HUES64 (cell line): ENCODE measurements around the gene CIC.
"Not testable (repeated sequence)": the region's sequence is repeated elsewhere in the genome, so short reads cannot be mapped to it uniquely, and the experiment has no call there.

Experiments used
- H3K27ac ChIP-seq: 2 replicates; pipeline ENCODE4 v1.7.0; 2013; ENCODE audit warnings: low read depth, low read length, inconsistent platforms
- H3K27me3 ChIP-seq: 2 replicates; pipeline ENCODE4 v1.6.1; 2013; ENCODE audit warnings: mild to moderate bottlenecking, low read length; ENCODE audit not compliant: insufficient read depth
- H3K36me3 ChIP-seq: 2 replicates; pipeline ENCODE4 v1.6.1; 2013; ENCODE audit warnings: mild to moderate bottlenecking, low read length; ENCODE audit not compliant: insufficient read depth
- H3K4me1 ChIP-seq: 2 replicates; pipeline ENCODE4 v1.6.1; 2013; ENCODE audit warnings: mild to moderate bottlenecking, low read length, moderate library complexity; ENCODE audit not compliant: insufficient read depth
- H3K4me3 ChIP-seq: 2 replicates; pipeline ENCODE4 v1.5.1; 2013; ENCODE audit warnings: mild to moderate bottlenecking, low read length, moderate library complexity
- H3K9ac ChIP-seq: 2 replicates; pipeline ENCODE4 v1.6.1; 2013; ENCODE audit warnings: mild to moderate bottlenecking, low read depth, low read length
- H3K9me3 ChIP-seq: 2 replicates; pipeline ENCODE4 v1.6.1; 2013; ENCODE audit warnings: low read depth, low read length; ENCODE audit not compliant: insufficient read depth
- WGBS: fragments of 150-250, 120-280 bp; methylation state at CpG from one replicate; pipeline ENCODE4 v1.1.7; 2013; ENCODE audit warnings: missing lambda C conversion rate; 5-methylcytosine and 5-hydroxymethylcytosine counted together

CIC gene

DNA sequence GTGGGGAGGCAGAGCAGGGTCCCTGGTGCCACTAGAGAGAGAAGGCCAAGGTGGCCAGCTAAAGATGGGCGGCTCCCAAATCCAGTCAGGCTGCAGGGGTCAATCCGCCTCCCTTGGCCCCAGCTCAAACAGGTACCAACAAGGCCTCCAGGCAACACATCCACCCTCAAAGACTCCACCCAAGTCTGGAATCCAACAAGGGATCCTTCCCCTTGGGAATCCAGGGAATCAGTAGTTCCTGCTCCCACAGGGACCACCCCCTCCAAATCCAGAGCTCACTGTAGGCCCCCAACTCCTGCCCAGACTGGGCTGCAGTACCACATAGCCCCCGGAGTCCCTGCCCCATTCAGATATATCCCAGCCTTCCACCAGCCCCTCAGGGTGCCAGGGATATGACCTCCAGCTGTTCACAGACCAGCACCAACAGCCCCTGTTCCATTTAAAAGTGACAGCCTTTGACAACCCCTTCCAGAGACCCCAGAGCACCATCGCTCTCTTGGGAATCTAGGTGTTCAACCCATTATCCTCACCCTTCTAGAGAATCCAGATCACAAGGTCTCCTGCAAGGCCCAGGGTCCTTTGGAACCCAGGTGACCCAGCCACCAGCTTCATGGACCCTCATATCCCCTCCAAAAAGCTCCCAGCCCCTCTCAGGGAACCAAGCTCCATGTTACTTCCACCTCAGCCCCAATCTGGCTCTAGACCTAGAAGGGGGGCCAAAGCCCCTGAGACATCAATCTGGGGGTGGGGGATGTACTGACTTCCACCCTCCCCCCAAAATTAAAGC lies 17.3 kb upstream of the CIC start:
- Histone ChIP-seq H3K9ac (0 out of 2 replicates have a peak overlapping the region, but pooled peaks have one; percentile 20), H3K27ac (no peak overlapping the region)

DNA sequence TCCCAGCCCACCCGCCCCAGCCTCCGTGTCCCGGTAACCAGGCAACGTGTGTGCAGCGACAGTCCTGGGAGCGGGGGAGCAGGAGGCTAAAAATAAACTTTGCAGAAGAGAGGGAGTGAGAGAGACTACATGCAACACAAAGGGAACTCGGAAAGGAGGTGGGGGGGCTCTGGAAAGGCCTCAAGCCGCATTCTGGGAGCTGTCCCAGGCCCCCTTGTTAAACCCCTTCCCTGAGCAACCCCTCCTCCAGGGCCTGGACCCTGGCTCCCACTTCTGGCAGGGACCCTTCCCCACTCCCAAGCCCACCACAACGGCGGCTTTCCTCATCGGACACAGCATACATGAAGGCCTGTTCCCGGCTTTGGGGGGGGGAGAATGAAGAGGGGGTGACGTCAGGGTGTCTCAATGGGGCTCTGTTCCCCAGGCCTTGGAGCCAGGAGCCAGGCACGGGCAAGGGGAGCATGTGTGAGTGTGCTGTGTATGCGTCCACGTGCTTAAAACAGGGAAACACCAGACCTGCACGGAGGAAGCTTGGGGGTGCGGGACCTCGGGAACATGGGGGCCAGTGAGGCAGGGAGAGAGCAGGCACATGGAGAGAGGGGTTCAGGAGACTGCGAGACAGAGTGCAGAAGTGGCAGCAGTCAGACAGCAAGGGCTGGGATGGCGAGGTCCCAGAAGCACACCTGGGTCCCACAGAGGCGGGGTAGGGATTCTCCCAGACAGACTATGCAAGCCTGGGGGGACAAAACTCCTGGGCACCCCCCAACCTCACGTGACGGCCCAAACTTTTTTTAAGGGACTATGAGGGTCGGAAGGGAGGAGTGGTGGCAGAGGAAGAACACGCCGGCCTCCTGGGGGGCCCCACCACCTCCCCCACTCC lies 16.4 kb upstream of the CIC start:
- no peaks in the 10 kb centered on the region for H3K27me3 ChIP-seq
- H3K27ac ChIP-seq, result peak overlapping the region; percentile 98
- peaks cover 22% of the 10 kb centered on the region for H3K4me1 ChIP-seq
- peaks cover 12% of the 10 kb centered on the region for H3K36me3 ChIP-seq
- H3K4me3 ChIP-seq, result peak overlapping the region; percentile 90
- no peaks in the 10 kb centered on the region for H3K9me3 ChIP-seq
- WGBS, result 22% methylated on average over 24 of the region's 27 CpGs
- H3K9ac ChIP-seq, result peak overlapping the region; percentile 87

More for the DNA sequence above, 17.3 kb upstream of the CIC start:
- H3K4me3 ChIP-seq, result peak overlapping the region; percentile 90
- H3K27me3 ChIP-seq, result no peaks in the 10 kb centered on the region
- 85% methylated on average over 4 of the region's 4 CpGs for WGBS
- H3K9me3 ChIP-seq, result no peaks in the 10 kb centered on the region
- H3K4me1 ChIP-seq, result peaks cover 22% of the 10 kb centered on the region
- H3K36me3 ChIP-seq, result peaks cover 12% of the 10 kb centered on the region

DNA sequence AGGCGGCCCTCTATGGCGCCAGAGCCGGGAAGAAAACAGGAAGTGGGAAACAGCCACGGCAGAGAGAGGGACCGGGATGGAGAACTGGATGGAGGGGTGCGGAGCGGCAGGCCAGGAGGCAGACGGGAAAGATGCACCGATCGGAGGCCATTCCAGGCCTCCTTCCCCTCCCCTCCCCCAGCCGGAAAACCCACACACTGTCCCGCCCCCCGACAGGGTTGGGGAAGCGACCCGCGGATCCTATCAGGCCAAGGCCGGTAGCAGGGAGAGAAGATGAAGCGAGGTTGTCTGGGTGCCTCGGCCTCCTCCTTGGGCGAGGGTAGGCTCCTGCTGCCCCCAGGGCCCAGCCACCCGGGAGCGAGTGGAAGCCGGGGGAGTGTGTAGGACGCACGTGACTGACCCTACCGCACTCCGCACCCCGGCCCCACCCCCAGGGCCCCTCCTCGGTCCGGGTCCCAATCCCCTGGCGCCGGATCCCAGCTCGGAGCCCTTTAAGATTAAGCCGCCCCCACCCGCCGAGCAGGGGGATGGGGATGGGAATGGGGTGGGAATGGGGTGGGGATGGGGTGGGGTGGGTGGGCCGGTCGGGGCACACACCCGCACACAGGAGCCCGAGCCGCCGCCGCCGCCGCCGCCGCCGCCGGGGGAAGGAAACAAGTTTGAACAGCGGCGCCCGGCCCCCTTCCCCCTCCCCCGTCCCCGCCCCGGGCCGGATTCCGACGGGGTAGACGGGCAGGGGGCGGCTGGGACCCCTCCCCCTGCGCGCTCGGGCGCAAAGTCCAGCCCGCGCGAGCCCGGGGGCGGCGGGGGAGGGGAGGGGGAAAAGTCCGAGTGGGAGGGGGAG lies 15.6 kb upstream of the CIC start:
- H3K9me3 ChIP-seq, result no peaks in the 10 kb centered on the region
- peaks cover 12% of the 10 kb centered on the region for H3K36me3 ChIP-seq
- H3K4me1 ChIP-seq, result peaks cover 22% of the 10 kb centered on the region
- peak overlapping the region; percentile 99 for H3K27ac ChIP-seq
- peak overlapping the region; percentile 93 for H3K4me3 ChIP-seq
- H3K9ac ChIP-seq, result peak overlapping the region; percentile 90
- WGBS, result under 1% methylated on average over 29 of the region's 71 CpGs
- H3K27me3 ChIP-seq, result no peaks in the 10 kb centered on the region

DNA sequence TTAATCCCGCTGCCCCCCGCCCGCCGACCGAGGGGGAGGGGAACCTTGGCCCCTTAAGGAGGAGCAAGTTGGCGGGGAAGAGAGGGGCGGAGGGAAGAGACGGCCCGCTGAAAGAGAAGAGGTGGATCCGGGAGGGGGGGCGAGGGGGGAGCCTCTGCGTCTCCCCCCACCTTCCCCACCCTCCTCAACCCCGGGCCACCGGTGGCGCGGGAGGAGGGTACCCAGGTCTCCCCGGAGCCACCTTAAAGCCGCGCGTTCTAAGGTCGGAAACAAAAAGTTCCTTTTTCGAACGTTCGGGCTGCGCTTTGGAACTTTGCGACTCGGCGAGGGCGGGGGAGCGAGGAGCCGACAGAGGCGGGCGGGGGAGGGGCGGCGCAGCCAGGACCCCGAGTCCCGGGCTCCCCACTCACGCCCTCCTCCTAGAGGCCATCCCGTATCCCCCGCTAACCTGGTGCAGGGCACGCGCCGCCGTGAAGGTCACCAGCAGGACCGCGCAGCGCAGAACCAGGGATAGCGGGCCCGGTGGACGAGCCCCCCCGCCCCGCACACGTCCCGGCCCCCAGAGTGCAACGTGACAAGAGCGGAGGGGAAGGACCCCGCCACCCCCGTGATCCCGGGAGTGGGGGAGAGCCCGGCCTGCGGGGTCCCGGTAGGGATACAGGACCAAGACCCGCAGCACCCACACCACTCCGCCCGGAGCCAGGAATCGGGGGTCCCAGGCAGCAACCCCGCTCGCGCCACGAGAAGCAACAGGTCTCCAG lies 14.8 kb upstream of the CIC start:
- H3K27ac ChIP-seq, result peak overlapping the region; percentile 99
- peak overlapping the region; percentile 93 for H3K4me3 ChIP-seq
- H3K9me3 ChIP-seq, result no peaks in the 10 kb centered on the region
- H3K36me3 ChIP-seq, result peaks cover 11% of the 10 kb centered on the region
- H3K4me1 ChIP-seq, result peaks cover 22% of the 10 kb centered on the region
- under 1% methylated on average over 66 of the region's 70 CpGs for WGBS
- H3K9ac ChIP-seq, result peak overlapping the region; percentile 90
- H3K27me3 ChIP-seq, result no peaks in the 10 kb centered on the region

DNA sequence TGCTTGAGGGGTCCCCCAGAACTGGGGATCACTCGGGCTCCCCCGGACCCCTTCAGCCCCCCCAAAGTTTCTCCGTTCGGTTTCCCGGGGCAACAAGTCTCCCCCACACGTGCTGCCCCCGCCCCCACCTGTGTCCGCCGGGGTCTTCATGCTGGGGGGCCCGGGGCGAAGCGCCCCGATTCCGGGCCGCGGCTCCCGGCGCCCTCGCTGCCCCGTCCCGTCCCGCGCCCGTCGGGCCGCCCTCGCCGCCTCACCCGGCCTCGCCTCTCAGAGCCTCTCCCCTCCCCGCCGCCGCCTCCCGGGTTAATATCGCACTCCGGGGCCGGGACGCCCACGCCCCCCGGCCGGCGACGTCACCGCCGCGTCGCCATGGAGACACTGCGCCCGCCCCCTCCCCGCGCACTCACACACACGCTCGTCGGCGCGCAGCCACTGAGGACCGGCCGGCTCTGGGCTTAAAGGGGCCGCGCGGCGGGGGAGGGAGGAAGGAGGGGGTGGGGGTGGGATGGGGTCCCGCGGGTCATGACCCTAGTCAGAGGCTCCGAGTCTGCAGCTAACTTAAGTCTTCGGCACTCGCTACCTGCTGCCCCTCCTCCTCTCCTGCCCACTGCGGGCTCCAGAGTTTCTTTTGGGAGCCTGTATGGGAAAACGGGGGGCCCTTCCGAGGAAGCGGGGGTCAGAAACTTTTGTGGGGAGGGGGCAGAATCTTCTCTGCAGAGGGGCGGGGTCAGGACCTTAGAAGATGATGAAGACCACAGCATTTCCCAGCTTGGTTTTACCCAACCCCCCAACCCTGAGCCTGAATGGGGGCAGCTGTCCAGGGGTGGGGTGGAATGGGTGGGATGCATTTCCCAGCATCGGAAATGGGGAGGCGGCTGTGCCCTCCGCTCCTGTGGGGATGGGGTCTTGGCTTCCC lies 13.9 kb upstream of the CIC start, which contains the start of gene ERF:
ERF (minus strand) TSS at position 279 of the 916 bp plus-strand sequence; CDS start at position 150, 129 bp downstream.
- H3K27me3 ChIP-seq, result no peaks in the 10 kb centered on the region
- H3K9me3 ChIP-seq, result no peaks in the 10 kb centered on the region
- H3K4me1 ChIP-seq, result peaks cover 22% of the 10 kb centered on the region
- peak within 1 kb of the TSS; percentile 90 for H3K9ac ChIP-seq
- H3K27ac ChIP-seq, result peak within 1 kb of the TSS; percentile 99
- peak within 1 kb of the TSS; percentile 93 for H3K4me3 ChIP-seq
- under 1% methylated on average over 68 of the region's 75 CpGs for WGBS
- peaks cover 2% of the 10 kb centered on the region for H3K36me3 ChIP-seq

DNA sequence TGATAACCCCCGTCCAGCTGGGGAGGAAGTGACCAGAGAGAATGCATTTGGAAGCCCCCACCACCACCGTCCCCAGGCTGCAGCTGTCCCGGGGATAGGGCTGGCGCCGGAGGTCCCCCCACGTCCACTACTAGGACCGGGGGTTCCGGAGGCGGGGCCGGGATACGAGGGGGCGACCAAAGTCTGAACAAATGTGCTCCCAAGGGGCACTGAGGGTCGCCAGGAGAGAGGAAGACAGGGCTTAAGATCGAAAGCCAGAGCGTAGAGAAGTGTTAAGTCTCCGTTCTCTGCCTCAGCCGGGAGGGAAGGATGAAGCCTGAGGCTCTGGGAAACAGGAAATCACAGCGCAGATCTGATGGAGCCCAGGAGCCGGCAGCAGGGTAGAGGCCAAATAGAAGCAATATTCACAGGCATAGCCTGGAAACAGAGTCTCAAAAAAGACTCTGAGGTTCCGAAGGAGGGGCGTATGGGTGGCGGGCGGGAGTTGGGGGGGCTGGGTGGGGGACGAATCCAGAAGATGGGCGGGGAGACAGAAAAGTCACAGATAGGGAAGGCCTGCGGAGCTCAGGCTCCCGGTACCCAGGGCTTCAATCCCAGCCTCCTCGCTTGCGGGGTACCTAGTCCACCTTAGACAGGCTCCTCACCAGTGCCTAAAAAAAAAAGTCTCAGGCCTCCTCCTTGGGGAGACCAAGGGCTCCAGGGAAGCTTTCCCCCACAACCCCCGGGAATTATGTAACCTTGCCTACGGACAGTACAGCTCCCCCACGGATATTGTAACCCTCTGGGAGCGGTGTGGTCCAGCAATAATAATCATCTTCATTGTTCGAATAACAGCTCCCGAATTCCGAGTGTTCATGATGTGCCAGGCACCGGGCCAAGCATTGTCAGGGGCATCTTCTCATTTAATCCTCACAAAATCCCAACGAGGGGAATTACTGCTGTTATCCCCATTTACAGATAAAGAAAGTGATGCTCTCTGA lies 13.0 kb upstream of the CIC start:
- H3K36me3 ChIP-seq, result no peaks in the 10 kb centered on the region
- no peaks in the 10 kb centered on the region for H3K27me3 ChIP-seq
- H3K4me3 ChIP-seq, result peak overlapping the region; percentile 93
- H3K4me1 ChIP-seq, result peaks cover 22% of the 10 kb centered on the region
- WGBS, result 14% methylated on average over 38 of the region's 38 CpGs
- H3K9me3 ChIP-seq, result no peaks in the 10 kb centered on the region
- H3K9ac ChIP-seq, result peak overlapping the region; percentile 5; the same call in 1 of the 2 replicates
- peak overlapping the region; percentile 62; the same call in 1 of the 2 replicates for H3K27ac ChIP-seq

DNA sequence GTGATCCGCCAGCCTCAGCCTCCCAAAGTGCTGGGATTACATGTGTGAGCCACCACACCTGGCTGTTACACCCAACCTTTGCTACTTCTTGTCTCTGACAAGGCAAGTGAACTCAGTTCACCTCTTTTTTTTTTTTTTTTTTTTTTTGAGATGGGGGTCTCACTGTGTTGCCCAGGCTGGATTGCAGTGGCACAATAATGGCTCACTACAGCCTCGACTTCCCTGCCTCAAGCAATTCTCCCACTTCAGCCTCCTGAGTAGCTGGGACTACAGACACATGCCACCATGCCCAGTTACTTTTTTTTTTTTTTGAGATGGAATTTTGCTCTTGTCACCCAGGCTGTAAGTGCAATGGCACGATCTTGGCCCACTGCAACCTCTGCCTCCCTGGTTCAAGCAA lies 11.2 kb upstream of the CIC start:
- H3K4me3 ChIP-seq, H3K27me3 ChIP-seq, H3K4me1 ChIP-seq, H3K27ac ChIP-seq, H3K36me3 ChIP-seq, H3K9ac ChIP-seq, H3K9me3 ChIP-seq: not testable (repeated sequence)
- WGBS, result 92% methylated on average over 3 of the region's 3 CpGs

DNA sequence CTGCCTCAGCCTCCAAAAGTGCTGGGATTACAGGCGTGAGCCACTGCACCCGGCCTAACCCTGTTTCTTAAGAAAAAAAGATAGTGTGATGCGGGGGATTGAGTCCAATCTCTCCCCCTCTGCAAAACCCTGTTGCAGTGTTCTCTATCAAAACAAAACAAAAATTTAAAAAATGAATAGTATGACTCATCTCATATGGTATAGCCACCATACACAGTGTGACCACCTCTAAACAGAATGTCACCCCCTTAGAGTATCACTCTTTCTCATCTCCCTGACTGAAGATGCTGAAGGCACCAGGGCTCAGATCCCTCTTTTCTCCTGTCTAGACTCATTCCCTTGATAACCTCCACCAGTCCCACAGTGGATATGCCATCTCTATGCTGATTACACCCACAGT lies 7.3 kb upstream of the CIC start:
- H3K27ac ChIP-seq, result no peak overlapping the region
- H3K36me3 ChIP-seq, result no peaks in the 10 kb centered on the region
- no peak overlapping the region for H3K4me3 ChIP-seq
- 0 out of 2 replicates have a peak, but pooled peaks cover 2% of the 10 kb centered on the region for H3K27me3 ChIP-seq
- H3K9me3 ChIP-seq, result no peaks in the 10 kb centered on the region
- WGBS, result 84% methylated on average over 3 of the region's 3 CpGs
- H3K9ac ChIP-seq, result no peak overlapping the region
- no peaks in the 10 kb centered on the region for H3K4me1 ChIP-seq

DNA sequence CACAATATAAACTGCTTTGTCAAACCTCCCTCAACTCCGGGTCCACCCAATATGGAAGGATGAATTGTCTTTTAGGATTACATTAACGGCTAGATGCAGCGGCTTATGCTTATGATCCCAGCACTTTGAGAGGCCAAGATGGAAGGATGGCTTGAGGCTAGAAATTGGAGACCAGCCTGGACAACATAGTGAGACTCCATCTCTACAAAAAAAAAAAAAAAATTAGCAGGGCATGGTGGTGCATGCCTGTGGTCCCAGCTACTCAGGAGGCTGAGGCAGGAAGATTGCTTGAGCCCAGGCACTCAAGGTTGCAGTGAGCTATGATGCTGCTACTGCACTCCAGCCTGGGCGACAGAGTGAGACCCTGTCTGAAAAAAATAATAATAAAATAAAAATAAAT lies 2.9 kb upstream of the CIC start:
- 96% methylated on average over 3 of the region's 4 CpGs for WGBS
- H3K4me3 ChIP-seq, H3K36me3 ChIP-seq, H3K9me3 ChIP-seq, H3K9ac ChIP-seq, H3K27me3 ChIP-seq, H3K27ac ChIP-seq: not testable (repeated sequence)
- H3K4me1 ChIP-seq, result peaks cover 13% of the 10 kb centered on the region; the same call in 1 of the 2 replicates
